ENCODE results near the gene C11orf58. TPM values are rescaled to one million over a fixed set of nuclear protein-coding genes. Genes with fewer than 3 reads are reported as not detected.

The C11orf58 gene
- 371 and 395 TPM in 2 replicates for total RNA-seq (2014; rRNA removed; shearing (Covaris generic))

DNA sequence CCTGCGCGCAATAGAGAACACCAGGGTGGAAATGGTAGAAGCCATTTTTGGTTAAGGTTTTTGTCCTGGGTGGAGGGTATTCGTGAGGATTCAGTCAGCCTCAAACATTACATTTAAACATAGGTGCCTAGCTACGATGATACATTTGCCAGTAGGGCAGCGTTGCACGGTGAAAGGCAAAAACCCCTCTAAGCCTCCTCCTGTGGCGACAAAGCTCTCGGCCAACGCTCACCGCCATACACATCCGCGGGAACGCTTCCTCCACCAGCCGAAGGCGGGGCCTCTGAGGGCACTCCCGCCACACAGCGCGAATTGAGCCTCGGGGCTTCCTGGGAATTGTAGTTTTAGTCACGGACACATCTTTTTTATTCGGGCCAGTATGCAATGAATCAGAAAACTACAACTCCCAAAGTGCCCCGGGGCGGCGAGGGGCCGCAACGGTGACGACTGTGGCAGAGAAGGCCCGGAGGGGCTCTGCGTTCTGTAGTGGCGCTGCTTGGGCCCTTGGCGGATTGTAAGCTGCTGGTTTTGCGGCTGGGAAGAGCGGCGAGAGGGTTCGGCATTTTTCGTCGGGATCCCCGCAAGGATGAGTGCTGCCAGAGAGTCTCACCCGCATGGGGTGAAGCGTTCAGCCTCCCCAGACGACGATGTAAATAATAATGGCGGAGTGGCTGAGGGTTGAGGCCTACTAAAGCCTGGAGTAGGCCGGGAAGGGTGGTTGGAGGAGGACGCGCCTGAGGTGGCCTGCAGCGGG lies at the start of gene C11orf58:
Gene C11orf58 (plus strand): TSS at position 455 of the 754 bp plus-strand sequence. CDS start 132 bp downstream, at position 587.
- Histone ChIP-seq H3K36me3 (peaks cover 44% of the 10 kb centered on the region), H3K9me3 (replicated peaks) (no peaks in the 10 kb centered on the region), H3K27ac (peak within 1 kb of the TSS; percentile 94), H3K27me3 (replicated peaks) (no peaks in the 10 kb centered on the region), H3K4me3 (peak within 1 kb of the TSS; percentile 70), H3K4me1 (replicated peaks) (peaks cover 12% of the 10 kb centered on the region)
- peak; percentile 98 to 99 for DNase-seq (ENCODE audit: low read depth in 1 of 2, low spot score in 2 of 2)

DNA sequence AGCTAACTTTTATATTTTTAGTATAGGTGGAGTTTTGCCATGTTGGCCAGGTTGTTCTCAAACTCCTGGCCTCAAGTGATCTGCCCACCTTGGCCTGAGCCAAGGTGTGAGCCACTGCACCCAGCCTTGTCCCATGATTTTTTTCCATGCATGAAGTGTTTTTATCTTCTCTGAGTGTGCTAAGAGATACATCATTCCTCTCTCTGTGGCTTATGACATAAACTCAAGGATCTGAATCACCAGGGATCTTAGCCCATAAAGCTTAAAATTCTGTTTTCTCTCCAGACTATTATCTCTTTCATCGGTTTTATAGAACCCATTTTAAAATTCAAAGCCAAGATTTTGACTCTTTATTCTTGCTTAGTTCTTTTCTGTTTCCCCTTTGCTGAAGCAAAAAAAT lies 48.4 kb upstream of the C11orf58 start:
- no peak overlapping the region for H3K4me3 ChIP-seq
- H3K27ac ChIP-seq = no peak overlapping the region
- H3K9me3 ChIP-seq (replicated peaks) = no peaks in the 10 kb centered on the region
- H3K36me3 ChIP-seq = no peaks in the 10 kb centered on the region
- H3K27me3 ChIP-seq (replicated peaks) = 0 out of 2 replicates have a peak, but pooled peaks cover 4% of the 10 kb centered on the region
- no peak for DNase-seq (ENCODE audit: low read depth in 1 of 2, low spot score in 2 of 2)
- no peaks in the 10 kb centered on the region for H3K4me1 ChIP-seq (replicated peaks)

DNA sequence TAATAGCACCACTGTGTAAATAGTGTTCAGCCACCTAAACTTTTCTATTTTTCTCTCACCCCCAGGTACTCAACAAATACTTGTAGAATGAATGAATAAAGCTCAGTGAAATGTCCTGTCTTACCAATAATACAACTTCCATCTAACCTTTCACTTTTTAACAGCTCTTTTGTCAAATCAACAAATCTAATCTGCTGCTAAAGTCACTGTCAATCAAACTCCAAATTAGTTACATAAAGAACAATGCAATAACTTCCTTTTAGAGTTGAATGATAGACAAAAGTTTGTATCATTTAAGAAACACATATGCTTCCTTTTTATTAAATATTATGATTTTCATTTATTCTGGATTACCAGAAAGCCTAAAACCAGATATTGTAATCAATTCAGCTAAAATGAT lies 34.7 kb upstream of the C11orf58 start:
- Histone ChIP-seq H3K4me3 (no peak overlapping the region), H3K27me3 (replicated peaks) (peaks cover 6% of the 10 kb centered on the region), H3K9me3 (replicated peaks) (no peaks in the 10 kb centered on the region), H3K4me1 (replicated peaks) (no peaks in the 10 kb centered on the region), H3K27ac (no peak overlapping the region), H3K36me3 (no peaks in the 10 kb centered on the region)
- DNase-seq (ENCODE audit: low read depth in 1 of 2, low spot score in 2 of 2) = no peak

DNA sequence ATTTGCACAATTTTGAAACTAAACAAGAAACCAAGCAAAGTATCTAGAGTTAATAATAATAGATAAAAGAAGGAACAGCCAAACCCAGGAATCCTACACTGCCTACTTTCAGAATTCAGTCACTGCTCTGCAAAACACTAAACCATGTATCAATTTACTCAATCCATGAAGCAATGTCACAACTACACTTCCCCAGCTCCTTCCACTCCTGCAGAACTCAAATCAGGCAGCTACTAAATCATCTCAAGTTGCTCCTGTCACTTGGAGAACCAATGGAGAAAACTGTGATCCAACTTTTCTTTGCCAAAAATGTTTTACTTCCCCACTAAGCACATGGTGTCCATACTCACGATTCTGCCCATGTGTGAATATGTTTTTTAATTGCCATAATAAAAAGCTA lies 24.9 kb upstream of the C11orf58 start:
- no peaks in the 10 kb centered on the region for H3K4me1 ChIP-seq (replicated peaks)
- H3K9me3 ChIP-seq (replicated peaks) = no peaks in the 10 kb centered on the region
- H3K36me3 ChIP-seq = no peaks in the 10 kb centered on the region
- no peak for DNase-seq (ENCODE audit: low read depth in 1 of 2, low spot score in 2 of 2)
- no peaks in the 10 kb centered on the region for H3K27me3 ChIP-seq (replicated peaks)
- no peak overlapping the region for H3K4me3 ChIP-seq
- H3K27ac ChIP-seq = no peak overlapping the region

DNA sequence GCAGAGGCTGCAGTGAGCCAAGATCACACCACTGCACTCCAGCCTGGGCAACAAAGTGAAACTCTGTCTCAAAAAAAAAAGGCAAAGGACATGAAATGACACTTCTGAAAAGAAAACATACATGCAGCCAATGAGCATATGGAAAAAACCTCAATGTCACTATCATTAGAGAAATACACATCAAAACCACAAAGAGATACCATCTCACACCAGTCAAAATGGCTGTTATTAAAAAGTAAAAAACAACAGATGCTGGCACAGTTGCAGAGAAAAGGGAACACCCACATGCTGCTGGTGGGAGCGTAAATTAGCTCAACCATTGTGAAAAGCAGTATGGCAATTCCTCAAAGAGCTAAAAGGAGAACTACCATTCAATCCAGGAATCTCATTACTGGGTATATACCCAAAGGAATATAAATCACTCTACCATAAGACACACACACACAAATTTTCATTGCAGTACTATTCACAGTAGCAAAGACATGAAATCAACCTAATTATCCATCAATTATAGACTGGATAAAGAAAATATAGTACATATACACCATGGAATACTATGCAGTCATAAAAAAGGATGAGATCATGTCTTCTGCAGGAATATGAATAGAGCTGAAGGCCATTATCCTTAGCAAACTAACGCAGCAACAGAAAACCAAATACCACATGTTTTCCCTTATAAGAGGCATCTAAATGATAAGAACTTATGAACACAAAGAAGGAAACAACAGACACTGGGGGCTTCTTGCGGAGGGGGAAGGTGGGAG lies 15.7 kb upstream of the C11orf58 start:
- H3K27me3 ChIP-seq (replicated peaks) = 0 out of 2 replicates have a peak, but pooled peaks cover 4% of the 10 kb centered on the region
- H3K27ac ChIP-seq = no peak overlapping the region
- no peaks in the 10 kb centered on the region for H3K4me1 ChIP-seq (replicated peaks)
- DNase-seq (ENCODE audit: low read depth in 1 of 2, low spot score in 2 of 2) = no peak
- no peaks in the 10 kb centered on the region for H3K9me3 ChIP-seq (replicated peaks)
- no peaks in the 10 kb centered on the region for H3K36me3 ChIP-seq
- no peak overlapping the region for H3K4me3 ChIP-seq

DNA sequence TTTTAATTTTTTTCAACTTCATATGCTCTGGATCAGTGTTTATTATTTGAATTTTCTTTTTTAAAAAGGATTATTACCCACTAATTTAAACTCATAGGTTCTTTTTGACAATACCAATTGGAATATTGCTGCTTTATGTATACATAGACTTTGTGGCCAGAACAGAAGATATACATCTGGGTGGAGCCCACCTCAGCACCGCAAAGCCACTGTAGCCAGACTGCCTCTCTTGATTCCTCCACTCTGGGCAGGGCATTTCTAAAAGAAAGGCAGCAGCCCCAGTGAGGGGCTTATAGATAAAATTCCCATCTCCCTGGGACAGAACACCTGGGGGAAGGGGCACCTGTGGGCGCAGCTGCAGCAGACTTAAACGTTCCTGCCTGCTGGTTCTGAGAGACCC lies 10.6 kb upstream of the C11orf58 start:
- no peaks in the 10 kb centered on the region for H3K4me1 ChIP-seq (replicated peaks)
- H3K27ac ChIP-seq = no peak overlapping the region
- no peaks in the 10 kb centered on the region for H3K9me3 ChIP-seq (replicated peaks)
- H3K36me3 ChIP-seq = no peaks in the 10 kb centered on the region
- DNase-seq (ENCODE audit: low read depth in 1 of 2, low spot score in 2 of 2) = no peak
- peaks cover 4% of the 10 kb centered on the region; the same call in 1 of the 2 replicates for H3K27me3 ChIP-seq (replicated peaks)
- H3K4me3 ChIP-seq = no peak overlapping the region

DNA sequence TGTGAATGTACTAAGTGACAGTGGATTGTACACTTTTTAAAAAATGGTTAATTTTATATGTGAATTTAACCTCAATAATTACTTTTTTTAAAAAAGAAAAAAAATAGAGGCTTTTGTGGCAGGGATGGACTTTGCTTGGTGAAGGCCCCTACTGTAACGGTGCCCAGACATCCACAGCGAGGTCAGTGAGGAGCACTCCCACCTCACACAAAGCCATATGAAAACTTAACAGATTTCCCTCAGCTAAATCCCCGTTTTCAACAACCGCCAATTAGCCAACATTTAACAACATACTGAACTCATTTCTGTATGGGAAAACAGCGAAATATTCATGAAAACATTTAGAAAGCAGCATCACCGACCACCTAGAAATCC lies 642 bp upstream of the C11orf58 start:
- Histone ChIP-seq H3K27ac (peak overlapping the region; percentile 94), H3K36me3 (peaks cover 38% of the 10 kb centered on the region), H3K9me3 (replicated peaks) (no peaks in the 10 kb centered on the region), H3K4me1 (replicated peaks) (peaks cover 12% of the 10 kb centered on the region), H3K4me3 (peak overlapping the region; percentile 70), H3K27me3 (replicated peaks) (no peaks in the 10 kb centered on the region)
- no peak for DNase-seq (ENCODE audit: low read depth in 1 of 2, low spot score in 2 of 2)

DNA sequence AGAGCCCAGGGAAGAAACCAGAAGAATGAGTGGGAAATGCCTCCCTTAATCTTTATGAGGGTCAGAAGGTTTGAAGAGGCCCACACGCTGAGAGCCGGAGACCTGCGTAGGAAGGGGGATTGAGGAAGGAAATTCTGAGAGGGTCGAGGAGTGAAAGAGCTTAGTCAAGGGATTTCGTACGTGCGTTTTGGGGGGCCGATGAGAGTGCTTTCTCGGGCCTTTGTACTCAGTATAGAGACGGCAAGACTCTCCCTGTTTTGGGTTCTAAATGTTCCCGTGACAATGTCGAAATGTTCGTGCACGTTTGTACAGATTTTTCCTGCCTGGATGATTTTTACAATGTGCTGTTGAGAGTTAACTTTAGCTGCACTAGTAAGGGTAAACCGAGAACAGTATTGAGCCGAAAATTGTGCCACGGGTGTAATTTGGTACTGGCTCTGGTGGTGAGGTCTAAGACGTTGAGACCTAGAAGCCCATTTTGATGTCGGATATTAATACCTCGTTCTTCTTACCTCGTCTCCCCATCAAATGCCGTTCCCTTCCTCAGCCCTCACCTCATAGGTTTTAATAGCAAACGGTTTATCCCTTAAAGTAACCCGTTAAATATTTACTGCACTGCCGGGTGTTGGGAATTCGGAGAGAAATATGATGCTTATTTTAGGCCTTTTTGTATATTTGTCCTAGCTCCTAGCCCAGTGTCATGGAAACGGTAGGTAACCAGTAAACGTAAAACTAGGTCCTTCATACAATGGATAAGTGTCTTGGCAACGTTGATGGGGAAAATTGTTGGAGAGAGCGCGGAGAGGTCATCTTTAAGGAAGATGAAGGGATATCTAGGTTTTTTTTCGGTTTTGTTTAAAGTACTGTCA lies 734 bp downstream of the C11orf58 start:
- H3K4me3 ChIP-seq = peak overlapping the region; percentile 70
- DNase-seq (ENCODE audit: low read depth in 1 of 2, low spot score in 2 of 2) = no peak
- no peaks in the 10 kb centered on the region for H3K27me3 ChIP-seq (replicated peaks)
- H3K27ac ChIP-seq = peak overlapping the region; percentile 94
- peaks cover 12% of the 10 kb centered on the region for H3K4me1 ChIP-seq (replicated peaks)
- no peaks in the 10 kb centered on the region for H3K9me3 ChIP-seq (replicated peaks)
- H3K36me3 ChIP-seq = peaks cover 47% of the 10 kb centered on the region

DNA sequence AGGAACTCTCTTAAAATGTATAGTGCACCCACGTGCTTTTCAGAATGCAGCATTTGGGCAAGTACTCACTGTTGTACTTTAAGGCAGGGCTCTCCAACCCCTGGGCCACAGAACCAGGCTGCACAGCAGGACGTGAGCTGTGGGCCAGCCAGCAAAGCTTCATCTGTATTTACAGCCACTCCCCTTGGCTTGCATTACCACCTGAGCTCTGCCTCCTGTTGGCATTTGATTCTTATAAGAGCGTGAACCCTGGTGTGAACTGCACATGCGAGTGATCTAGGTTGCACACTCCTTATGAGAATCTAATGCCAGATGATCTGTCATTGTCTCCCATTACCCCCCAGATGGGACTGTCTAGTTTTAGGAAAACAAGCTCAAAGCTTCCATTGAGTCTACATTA lies 3.0 kb downstream of the C11orf58 start:
- Histone ChIP-seq H3K36me3 (peaks cover 70% of the 10 kb centered on the region), H3K9me3 (replicated peaks) (no peaks in the 10 kb centered on the region), H3K4me1 (replicated peaks) (peaks cover 12% of the 10 kb centered on the region), H3K27me3 (replicated peaks) (no peaks in the 10 kb centered on the region), H3K4me3 (no peak overlapping the region), H3K27ac (no peak overlapping the region)
- DNase-seq (ENCODE audit: low read depth in 1 of 2, low spot score in 2 of 2) = no peak

DNA sequence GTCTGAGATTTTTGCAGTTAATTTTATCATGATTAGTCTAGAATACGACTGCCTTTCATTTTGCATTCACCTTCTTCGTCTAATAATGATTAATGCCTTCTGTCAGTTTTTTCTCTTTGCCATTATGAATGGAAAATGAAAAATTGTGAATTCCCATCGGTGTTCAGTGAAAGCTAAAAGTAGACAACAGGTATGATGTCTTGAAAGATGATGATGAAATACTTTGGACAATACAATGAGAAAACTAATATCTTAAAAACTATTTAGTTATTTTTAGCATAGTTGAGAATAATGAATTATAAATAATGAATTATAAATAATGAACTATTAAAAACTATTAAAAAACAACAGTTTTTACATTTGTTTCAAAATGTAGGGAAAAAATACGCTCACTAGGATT lies 5.0 kb downstream of the C11orf58 start:
- no peaks in the 10 kb centered on the region for H3K27me3 ChIP-seq (replicated peaks)
- no peaks in the 10 kb centered on the region for H3K9me3 ChIP-seq (replicated peaks)
- H3K36me3 ChIP-seq = peaks cover 89% of the 10 kb centered on the region
- DNase-seq (ENCODE audit: low read depth in 1 of 2, low spot score in 2 of 2) = no peak
- peaks cover 7% of the 10 kb centered on the region; the same call in 1 of the 2 replicates for H3K4me1 ChIP-seq (replicated peaks)
- H3K4me3 ChIP-seq = no peak overlapping the region
- H3K27ac ChIP-seq = no peak overlapping the region

DNA sequence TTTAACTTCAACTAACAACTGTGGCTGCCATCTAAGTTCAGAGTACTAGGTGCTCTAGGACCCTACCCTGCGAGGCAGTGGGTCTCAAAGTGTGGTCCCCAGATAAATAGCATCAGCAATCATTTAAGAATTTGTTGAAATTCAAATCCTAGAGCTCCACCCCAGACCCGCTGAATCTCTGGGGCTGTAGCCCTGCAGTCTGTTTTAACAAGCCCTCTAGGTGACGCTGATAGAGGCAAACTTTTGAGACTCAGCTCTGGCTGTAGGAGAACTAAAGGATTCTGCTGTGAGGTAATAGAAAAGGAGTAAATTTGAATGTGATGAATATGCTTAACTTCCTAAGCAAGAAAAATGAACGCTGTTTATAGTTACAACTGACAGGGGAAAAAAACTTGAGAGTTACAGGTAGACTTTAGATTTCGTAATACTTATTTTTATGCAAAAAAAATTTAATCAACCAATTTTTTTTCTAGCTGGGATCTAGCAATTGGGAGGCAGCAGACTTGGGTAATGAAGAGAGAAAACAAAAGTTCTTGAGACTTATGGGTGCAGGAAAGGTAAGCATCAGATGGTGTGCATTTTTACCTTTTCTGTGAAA lies 5.8 kb downstream of the C11orf58 start:
- Histone ChIP-seq H3K9me3 (replicated peaks) (no peaks in the 10 kb centered on the region), H3K4me1 (replicated peaks) (peaks cover 7% of the 10 kb centered on the region; the same call in 1 of the 2 replicates), H3K27me3 (replicated peaks) (no peaks in the 10 kb centered on the region), H3K27ac (no peak overlapping the region), H3K4me3 (no peak overlapping the region), H3K36me3 (peaks cover 89% of the 10 kb centered on the region)
- no peak for DNase-seq (ENCODE audit: low read depth in 1 of 2, low spot score in 2 of 2)

DNA sequence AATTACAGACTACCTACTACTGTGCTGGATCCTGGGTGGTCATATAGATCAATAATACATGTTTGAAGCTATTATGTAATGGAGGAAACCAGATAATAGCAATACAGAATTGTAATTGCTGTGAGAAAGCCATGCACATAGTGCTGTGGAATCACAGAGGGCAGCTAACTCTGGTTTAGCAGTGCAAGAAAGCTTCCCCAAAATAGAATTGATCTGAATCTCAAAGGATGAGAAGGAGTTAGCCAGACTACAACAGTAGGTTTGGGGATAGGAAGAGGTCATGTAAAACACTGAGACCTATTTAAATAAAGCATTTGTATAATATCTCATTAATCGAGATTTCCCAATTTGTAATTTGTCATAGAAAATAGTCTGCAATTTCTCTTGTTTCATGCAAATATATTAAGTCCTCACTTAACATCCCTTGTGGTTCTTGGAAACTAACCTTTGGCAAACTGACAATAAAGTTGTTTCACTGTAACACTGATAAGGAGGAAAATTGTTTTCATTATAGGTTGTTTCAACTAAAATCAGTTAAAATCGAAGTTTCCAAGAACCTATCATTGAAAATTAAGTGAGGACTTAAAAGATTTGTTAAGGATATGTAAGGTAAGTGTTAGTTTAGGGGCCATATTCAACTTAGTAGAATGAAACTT lies 7.6 kb downstream of the C11orf58 start:
- Histone ChIP-seq H3K27ac (no peak overlapping the region), H3K9me3 (replicated peaks) (no peaks in the 10 kb centered on the region), H3K4me3 (no peak overlapping the region), H3K27me3 (replicated peaks) (no peaks in the 10 kb centered on the region), H3K36me3 (peaks cover 94% of the 10 kb centered on the region), H3K4me1 (replicated peaks) (no peaks in the 10 kb centered on the region)
- DNase-seq (ENCODE audit: low read depth in 1 of 2, low spot score in 2 of 2) = no peak

DNA sequence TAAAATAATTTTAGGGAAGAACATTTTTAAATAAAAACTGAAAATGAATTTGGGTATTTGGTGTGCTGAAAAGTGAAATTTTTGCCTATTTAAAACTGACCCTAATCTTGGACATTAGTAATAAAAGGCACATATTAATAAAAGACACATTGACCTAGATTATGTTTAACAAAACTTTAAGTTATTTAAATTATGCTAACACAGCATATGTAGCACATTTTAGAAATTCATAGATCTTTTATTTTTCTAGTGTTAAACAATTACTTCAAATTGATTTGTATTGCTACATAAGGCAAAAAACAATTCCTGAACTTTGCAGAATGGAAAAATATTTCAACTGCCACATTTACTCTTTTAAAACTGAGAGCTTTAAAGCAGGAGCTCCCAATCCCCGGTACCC lies 10.6 kb downstream of the C11orf58 start:
- H3K4me1 ChIP-seq (replicated peaks) = no peaks in the 10 kb centered on the region
- H3K27ac ChIP-seq = no peak overlapping the region
- DNase-seq (ENCODE audit: low read depth in 1 of 2, low spot score in 2 of 2) = no peak
- no peak overlapping the region for H3K4me3 ChIP-seq
- H3K36me3 ChIP-seq = peaks cover 100% of the 10 kb centered on the region
- no peaks in the 10 kb centered on the region for H3K27me3 ChIP-seq (replicated peaks)
- no peaks in the 10 kb centered on the region for H3K9me3 ChIP-seq (replicated peaks)
